Prostate gland (tissue), 2 donors: ENCODE measurements around the gene ASPG. TPM values are rescaled to one million over a fixed set of nuclear protein-coding genes. Genes with fewer than 3 reads are reported as not detected.

Source experiments
- DNase-seq: peaks from one replicate; pipeline ENCODE4 v3.0.0-alpha.2; 2019; ENCODE audit warnings: low spot score
- H3K27ac ChIP-seq, 2 donors: fragments of 200-600 bp; sonication (generic); 2 replicates each; pipeline ENCODE4 v1.5.1; 2017 to 2019
- H3K27me3 ChIP-seq: fragments of 200-600 bp; sonication (generic); replicated peaks from 2 replicates; pipeline ENCODE4 v1.5.1; 2019; ENCODE audit not compliant: insufficient read depth
- H3K36me3 ChIP-seq, 2 donors: fragments of 200-600 bp; sonication (generic); 1 replicate in 1 of 2; 2 replicates in 1 of 2; pipeline versions ENCODE4 v1.5.1 to v1.8.1; 2017 to 2019
- H3K4me1 ChIP-seq: fragments of 200-600 bp; sonication (generic); replicated peaks from 2 replicates; pipeline ENCODE4 v1.5.1; 2019
- H3K4me3 ChIP-seq, 2 donors: fragments of 200-600 bp; sonication (generic); 2 replicates each; pipeline ENCODE4 v1.5.1; 2017 to 2019
- H3K9me3 ChIP-seq: fragments of 200-600 bp; sonication (generic); 2 replicates; pipeline ENCODE4 v1.5.1; 2017
- CTCF ChIP-seq, 4 experiments: fragments of 200-600 bp in 2 of 4; fragments of 450-650 bp in 2 of 4; sonication (generic) in 2 of 4; IDR thresholded peaks; 1 replicate in 3 of 4; 2 replicates in 1 of 4; pipeline ENCODE4 v1.5.1; 2016 to 2019; ENCODE audit warnings: antibody characterized with exemption in 4 of 4, mild to moderate bottlenecking in 2 of 4, moderate library complexity in 2 of 4
- POLR2A ChIP-seq: fragments of 450-650 bp; IDR thresholded peaks from one replicate; pipeline ENCODE4 v1.6.1; 2016; ENCODE audit warnings: antibody characterized with exemption, mild to moderate bottlenecking
- POLR2AphosphoS5 ChIP-seq: sonication (generic); formaldehyde crosslinking; IDR thresholded peaks from one replicate; pipeline ENCODE4 v1.6.1; 2017; ENCODE audit warnings: antibody characterized with exemption
- WGBS: methylation state at CpG from one replicate; pipeline ENCODE4 v1.1.5; 2018; 5-methylcytosine and 5-hydroxymethylcytosine counted together
- intact Hi-C: fragments of 100-400 bp; cut with DNase I; formaldehyde crosslinking; loops from one replicate; pipeline ENCODE4 v1.14.2; 2022
- total RNA-seq, 2 donors: library from RNA; depleted of rRNA; stranded (reverse); fragments of >200 nt; gene quantifications; one replicate each; pipeline ENCODE4 v1.1.0, GENCODE V29; 2016

ASPG gene
- total RNA-seq, 2 donors from 2014 or later: 2.3 TPM; not detected in 1

GRCh38 chr14:104095426-104096310 lies 10.2 kb downstream of the ASPG start:
- no peaks in the 10 kb centered on the region for H3K36me3 ChIP-seq
- H3K4me3 ChIP-seq: no peak overlapping the region
- TF ChIP-seq CTCF (IDR thresholded peaks at IDR 0.05) (no peak), POLR2AphosphoS5 (no peak), POLR2A (no peak)
- DNase-seq: no peak
- H3K9me3 ChIP-seq: no peaks in the 10 kb centered on the region
- intact Hi-C loops: no loop called here
- no peaks in the 10 kb centered on the region for H3K4me1 ChIP-seq
- 93% methylated on average over 22 of the region's 31 CpGs for WGBS
- H3K27ac ChIP-seq: no peak overlapping the region
- peaks cover 5% of the 10 kb centered on the region for H3K27me3 ChIP-seq

GRCh38 chr14:104096318-104096717 lies 10.8 kb downstream of the ASPG start:
- Histone ChIP-seq H3K27me3 (peaks cover 5% of the 10 kb centered on the region), H3K36me3 (no peaks in the 10 kb centered on the region), H3K9me3 (no peaks in the 10 kb centered on the region), H3K27ac (no peak overlapping the region), H3K4me3 (no peak overlapping the region), H3K4me1 (peaks cover 3% of the 10 kb centered on the region)
- intact Hi-C loops: no loop called here
- no peak for DNase-seq
- WGBS: 83% methylated on average over 14 of the region's 14 CpGs
- TF ChIP-seq CTCF (IDR thresholded peaks at IDR 0.05): no peak
- no peak for TF ChIP-seq POLR2A
- TF ChIP-seq POLR2AphosphoS5: no peak

DNA sequence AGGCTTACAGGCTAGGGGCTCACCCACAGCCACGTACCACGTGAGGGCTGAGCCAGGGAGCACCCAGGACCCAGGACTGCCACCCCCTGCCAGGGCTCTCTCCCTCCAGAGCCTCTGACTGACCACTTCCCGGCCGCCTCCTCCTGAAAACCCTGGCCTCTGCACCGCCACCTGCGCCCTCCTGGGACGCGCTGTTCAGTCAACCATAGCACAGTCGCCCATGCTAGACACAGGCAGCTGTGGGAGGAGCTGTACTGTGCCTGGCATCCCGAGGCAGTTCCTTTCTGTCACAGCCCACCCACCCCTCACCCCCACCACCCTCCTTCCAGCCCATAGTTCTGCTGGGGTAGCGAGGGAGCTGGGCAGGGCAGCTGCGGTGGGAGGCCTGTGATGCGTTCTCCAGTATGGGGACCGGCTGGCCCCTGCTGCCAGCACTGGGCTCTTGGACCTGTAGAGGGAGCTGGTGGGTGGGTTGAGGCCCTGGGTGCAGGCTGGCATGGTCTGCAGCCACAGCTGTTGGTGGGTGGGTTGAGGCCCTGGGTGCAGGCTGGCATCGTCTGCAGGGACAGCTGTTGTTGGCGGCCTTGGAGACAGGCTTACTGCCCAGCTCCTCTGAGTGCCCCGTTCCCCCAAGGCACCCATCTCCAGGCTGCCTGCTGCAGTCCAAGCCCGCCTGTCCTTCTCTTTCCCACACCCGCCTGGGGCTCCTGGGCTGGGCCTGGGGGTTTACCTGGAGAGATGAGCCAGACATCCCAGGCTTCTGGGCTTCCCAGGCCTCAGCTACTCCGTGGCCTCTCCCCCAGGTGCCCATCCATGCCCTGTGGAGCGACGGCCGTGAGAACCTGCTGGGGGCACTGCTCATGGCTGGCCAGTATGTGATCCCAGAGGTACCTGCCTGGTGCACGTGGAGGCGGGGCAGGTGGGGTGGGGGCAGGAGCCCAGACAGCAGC lies 11.5 kb downstream of the ASPG start:
- intact Hi-C loops: no loop called here
- TF ChIP-seq POLR2AphosphoS5 (no peak), POLR2A (no peak)
- peaks cover 5% of the 10 kb centered on the region for H3K27me3 ChIP-seq
- no peak for DNase-seq
- H3K36me3 ChIP-seq: no peaks in the 10 kb centered on the region
- peaks cover 3% of the 10 kb centered on the region for H3K4me1 ChIP-seq
- H3K4me3 ChIP-seq: no peak overlapping the region
- no peaks in the 10 kb centered on the region for H3K9me3 ChIP-seq
- H3K27ac ChIP-seq: no peak overlapping the region
- 80% methylated on average over 25 of the region's 25 CpGs for WGBS

DNA sequence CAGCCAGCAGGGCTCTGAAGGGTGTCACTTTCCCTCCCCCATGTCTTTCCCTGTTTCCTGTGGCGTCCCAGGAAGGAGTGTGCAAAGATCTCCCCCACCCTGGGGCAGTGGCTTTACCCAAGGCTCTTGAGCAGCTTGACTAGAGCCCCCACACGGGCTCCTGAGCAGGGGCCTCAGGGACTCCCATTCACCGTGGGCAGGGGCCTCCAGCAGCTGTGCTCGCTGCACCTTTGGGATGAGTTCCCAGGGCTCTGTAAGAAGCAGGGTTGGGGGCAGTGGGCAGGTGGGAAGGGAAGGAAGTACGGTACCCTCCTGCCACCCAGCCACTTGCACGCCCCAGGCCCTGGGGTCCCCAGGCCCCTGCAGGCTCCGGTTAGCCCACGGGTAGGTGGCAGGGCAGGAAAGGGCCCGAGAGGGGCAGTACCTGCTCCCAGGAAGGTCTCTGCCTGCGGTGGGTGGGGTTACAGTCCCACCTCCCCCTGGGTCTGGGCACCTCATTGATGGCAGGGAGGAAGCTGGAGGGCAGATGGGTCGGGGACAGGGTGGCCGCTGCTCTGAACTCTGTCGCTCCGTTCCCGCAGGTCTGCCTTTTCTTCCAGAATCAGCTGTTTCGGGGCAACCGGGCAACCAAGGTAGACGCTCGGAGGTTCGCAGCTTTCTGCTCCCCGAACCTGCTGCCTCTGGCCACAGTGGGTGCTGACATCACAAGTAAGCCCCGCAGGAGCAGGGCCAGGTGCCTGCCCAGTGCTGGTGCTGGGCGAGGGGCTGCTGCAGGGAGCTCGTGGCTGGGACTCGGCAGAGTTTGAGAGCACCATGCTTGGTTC lies 13.0 kb downstream of the ASPG start:
- intact Hi-C loops: no loop called here
- TF ChIP-seq POLR2AphosphoS5: no peak
- no peak for TF ChIP-seq CTCF (IDR thresholded peaks at IDR 0.05)
- no peak for TF ChIP-seq POLR2A
- Histone ChIP-seq H3K4me3 (no peak overlapping the region), H3K27ac (no peak overlapping the region), H3K4me1 (peaks cover 3% of the 10 kb centered on the region), H3K36me3 (no peaks in the 10 kb centered on the region), H3K9me3 (no peaks in the 10 kb centered on the region), H3K27me3 (peaks cover 5% of the 10 kb centered on the region)
- WGBS: 86% methylated on average over 24 of the region's 25 CpGs
- no peak for DNase-seq
